Germinal center (tissue), 1 donor: Measurements from ENCODE around the gene ADCY2.
A peak's percentile ranks its signal among the peaks of the same experiment; 100 is the strongest.

ENCODE experiments used
- DNase-seq: peaks from one replicate; pipeline ENCODE4 v3.0.0; 2012; ENCODE audit warnings: mixed read lengths, low spot score

The ADCY2 gene

DNA sequence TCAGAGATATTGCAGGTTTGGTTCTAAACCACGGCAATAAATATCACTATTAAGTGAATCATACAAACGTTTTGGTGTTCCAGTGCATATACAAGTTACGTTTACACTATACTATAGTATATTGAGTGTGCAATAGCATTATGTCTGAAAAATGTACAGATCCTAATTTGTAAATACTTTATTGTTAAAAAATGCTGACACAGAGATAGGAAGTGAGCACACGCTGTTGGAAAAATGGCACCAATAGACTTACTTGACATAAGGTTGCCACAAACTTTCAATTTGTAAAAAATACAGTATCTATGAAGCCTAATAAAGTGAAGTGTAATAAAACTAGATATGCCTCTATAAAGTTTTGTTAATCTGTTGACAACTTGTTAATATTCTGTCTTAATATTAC lies 439.0 kb downstream of the ADCY2 start:
- no peak for DNase-seq

DNA sequence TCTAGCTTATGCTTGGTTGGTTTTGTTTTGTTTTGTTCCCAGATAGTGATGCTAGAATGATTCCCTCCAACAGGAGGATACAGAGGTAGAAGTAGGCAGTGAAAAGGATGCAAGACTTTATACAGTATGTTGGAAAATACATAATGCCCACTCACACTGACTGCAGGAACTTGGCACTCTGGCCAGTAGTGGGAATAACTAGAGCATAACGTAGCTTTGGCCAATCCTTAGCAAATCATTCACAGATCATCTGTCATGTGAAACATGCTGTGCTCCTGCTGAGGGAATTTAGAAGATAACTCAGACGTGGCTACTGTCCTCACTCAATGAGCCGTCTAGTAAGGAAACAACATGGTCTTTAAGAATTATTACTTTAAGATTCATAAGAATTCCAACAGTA lies 441.5 kb downstream of the ADCY2 start:
- DNase-seq = no peak

DNA sequence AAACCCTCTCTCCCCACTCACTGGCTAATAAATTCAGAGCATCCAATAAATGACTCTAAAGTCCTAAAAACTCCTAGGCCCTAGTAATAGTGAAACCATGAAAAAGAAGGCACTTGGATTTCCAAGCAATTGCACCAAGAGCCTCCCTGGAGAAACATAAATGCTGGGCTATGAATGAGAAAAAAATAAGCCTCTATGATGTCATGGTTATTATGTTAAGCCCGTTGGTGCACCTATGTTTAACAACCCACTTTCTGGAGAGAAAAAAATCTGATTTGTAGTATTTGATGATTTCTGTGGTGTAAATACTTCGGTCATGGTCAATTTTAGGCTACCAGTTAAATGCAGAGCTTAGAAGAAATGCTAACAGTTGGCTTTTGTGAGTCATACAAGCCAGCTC lies 446.6 kb downstream of the ADCY2 start:
- no peak for DNase-seq

GRCh38 chr5:7844901-7845300 lies 449.0 kb downstream of the ADCY2 start:
- DNase-seq = no peak

DNA sequence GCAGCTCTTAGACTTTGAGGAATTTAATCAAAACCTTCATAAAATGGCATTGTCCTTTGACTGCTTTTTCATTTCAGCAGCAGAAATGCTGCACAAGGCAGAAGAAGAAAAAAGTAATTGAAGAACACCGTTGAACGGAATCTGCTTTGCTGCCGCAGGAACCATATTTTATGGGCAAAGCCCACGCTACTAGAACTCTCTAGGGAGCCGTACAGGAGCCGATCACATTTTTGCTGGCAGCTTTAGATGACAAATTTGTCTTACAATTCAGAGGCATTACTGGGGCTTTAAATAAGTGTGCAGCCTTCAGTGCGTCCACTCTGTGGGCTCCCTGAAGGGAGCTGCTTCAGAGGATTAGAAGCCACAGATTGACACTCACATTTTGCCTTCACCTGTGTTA lies 449.6 kb downstream of the ADCY2 start:
- no peak for DNase-seq

DNA sequence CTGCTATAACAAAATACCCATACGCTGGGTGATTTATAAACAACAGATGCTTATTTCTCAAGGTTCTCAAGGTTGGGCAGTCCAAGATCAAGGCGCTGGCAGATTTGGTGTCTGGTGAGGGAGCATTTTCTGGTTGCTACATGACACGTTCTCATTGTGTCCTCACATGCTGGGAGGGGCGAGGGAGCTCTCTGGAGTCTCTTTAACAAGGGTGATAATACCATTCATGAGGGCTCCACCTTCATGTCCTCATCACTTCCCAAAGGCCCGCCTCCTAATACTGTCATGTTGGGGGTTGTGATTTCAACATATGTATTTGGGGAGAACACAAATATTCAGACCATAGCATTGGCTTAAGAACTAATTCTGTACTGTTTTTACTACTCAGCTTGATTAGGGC lies 450.4 kb downstream of the ADCY2 start:
- DNase-seq = no peak

DNA sequence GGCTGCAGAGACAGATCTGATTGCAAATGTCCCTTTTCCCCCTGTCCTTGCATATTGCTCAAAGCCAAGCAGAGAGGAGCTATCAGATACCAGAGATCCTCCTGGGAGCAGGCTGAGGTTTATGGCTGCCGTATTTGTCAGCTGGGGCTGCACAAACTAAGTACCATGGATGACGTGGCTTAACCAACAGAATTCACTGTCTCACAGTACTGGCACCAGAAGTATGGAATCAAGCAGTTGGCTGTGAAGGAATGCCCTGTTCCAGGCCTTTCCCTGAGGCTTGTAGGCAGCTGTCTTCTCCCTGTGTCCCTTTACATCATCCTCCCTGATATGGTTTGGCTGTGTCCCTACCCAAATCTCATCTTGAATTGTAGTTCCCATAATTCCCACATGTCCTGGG lies 452.4 kb downstream of the ADCY2 start:
- no peak for DNase-seq

- peak; percentile 10 for DNase-seq
These were observed 453.9 kb downstream of the ADCY2 start for GRCh38 chr5:7849681-7850394.

- peak; percentile 13 for DNase-seq
These were observed 454.7 kb downstream of the ADCY2 start, which contains the start of gene CFAP90 for GRCh38 chr5:7850395-7851239. TSS of gene CFAP90 (minus strand) at chr5:7851133. CDS start at chr5:7851021, 112 bp downstream.

DNA sequence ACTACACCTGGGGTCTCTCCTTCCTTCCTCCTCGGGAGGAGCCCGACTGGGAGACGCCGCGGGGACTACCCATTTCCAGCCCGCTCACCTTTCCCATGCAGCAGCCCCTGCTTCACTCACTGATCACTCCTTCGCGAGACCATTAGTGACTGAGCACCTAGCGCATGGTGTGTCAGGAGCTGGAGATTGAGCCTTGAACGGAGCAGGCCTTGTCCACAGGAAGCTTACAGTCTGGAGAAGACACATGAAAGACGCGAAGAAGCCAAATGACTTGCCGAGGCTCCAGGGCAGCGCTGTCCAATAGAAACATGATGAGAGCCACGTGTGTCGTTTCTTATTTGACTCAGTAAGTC lies 455.3 kb downstream of the ADCY2 start:
- no peak for DNase-seq

GRCh38 chr5:7851617-7852289 lies 455.8 kb downstream of the ADCY2 start:
- no peak for DNase-seq

DNA sequence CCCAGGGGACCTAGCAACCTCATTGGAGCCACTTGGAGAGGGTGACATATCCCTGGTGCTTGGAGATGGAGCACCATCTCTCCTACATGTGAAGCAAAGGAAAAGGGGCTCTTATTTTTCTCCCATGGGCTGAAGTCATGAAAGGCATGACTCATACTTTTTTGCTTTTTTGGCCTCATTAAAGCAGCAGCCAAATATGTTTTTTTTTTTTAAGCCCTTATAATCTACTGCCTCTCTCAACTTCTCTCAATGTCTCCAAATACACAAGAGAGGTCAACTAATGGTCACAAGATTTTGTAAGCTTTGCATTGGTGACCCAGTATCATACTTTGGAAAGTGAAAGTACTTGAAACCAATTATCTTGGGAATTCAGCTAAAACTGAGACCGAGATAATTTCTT lies 456.6 kb downstream of the ADCY2 start:
- no peak for DNase-seq

GRCh38 chr5:7852988-7853387 lies 457.1 kb downstream of the ADCY2 start:
- no peak for DNase-seq

DNA sequence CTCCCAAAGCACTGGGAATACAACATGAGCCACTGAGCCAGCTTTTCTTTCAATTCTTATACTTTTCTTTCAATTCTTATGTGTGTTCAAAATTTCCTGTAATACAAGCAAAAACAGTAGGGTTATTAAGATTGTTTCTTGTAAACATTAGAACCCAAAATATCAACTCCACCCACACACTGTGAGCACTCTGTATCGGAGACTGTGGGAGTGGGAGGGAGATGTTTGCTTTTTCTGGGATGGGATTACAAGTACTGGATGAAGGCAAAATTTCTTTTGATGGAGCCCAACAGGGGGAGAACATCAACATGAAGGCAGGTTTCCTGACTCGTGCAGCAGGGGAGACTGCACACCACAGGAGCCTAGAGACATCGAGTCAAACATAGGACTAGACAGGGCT lies 459.7 kb downstream of the ADCY2 start:
- no peak for DNase-seq

DNA sequence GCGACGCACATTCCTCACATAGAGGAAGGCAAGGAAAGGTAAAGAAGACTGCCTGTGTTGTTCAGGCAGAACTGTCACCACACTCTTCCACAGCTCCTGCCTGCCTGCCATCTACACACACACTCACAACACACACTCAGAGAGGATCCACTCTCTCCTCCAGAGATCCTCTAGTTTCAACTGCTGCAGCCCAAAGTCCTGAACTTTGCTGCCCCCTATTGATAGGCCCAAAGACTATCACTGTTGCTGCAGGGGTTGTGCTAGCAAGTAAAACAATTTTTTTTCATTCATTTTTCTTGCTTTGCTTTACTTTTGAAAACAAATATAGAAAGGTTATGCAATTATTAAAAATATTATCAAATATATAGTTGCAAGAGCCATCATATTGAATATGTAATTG lies 460.9 kb downstream of the ADCY2 start:
- DNase-seq = no peak

DNA sequence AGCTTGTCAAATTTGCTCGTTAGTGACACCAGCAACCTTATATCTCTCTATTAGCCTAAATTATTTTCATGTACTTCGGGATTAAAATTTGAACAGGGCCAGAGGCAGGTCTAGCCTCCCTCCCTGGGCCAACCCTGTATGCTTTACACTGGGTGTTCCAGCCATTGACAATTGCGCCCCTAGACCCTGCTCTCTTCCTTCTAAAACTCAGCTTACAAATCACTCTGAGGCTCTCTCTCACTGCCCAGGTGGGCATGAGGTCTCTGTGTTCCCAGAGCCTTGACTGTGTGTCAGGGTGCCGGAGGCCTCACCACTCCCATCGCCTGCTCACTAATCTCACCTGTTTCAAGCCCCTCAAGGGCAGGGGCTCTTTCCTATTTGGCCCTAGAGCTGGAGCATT lies 461.4 kb downstream of the ADCY2 start:
- no peak for DNase-seq

DNA sequence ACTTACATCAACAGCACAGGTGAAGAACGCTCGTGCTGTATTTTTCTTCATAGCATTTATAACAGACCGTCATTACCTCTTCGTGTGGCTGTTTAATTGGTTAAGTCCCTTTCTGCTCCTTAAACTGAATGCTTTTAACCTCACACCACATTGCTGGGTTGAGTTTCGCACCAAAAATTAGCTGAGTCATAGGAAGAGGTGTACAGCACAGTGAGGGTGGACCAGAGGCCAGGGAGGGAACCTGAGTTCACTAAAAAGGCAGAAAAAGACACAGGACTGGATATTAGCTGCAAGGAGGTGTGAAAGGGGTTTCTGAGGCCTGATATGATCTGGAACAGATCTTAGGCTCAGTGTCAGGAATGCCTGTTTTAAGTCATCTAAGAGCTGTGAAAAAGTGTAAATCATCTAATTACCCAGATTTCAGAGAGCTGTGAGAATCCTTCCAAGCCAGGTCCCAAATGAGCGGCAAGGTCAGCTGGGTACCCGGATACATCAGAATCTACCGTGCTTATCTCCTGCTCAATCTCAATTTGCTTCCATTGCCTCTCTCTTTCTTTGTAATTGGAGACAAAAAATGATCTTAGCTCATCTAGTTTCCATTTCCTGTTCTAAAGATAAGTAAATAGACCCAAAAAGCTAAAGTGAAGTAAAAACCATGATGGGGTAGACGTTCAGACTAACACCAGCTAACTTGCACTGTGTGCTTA lies 462.1 kb downstream of the ADCY2 start:
- no peak for DNase-seq

- no peak for DNase-seq
These were observed 470.3 kb downstream of the ADCY2 start for GRCh38 chr5:7866196-7866595.

GRCh38 chr5:7867260-7867659 lies 471.3 kb downstream of the ADCY2 start:
- no peak for DNase-seq

- peak; percentile 12 for DNase-seq
These were observed 472.5 kb downstream of the ADCY2 start for GRCh38 chr5:7868427-7868772.

- peak; percentile 96 for DNase-seq
These were observed 473.0 kb downstream of the ADCY2 start, which contains the start of the genes FASTKD3 and MTRR for GRCh38 chr5:7868773-7869473. TSS of gene FASTKD3 (minus strand) at chr5:7869031. CDS start at chr5:7868083, 948 bp downstream. TSS of gene MTRR (plus strand) at chr5:7869148. CDS start at chr5:7870795, 1,647 bp downstream.
